ENCODE measurements around the gene SARDH.
"Not testable (repeated sequence)": the region's sequence is repeated elsewhere in the genome, so short reads cannot be mapped to it uniquely, and the experiment has no call there.

The SARDH gene

DNA sequence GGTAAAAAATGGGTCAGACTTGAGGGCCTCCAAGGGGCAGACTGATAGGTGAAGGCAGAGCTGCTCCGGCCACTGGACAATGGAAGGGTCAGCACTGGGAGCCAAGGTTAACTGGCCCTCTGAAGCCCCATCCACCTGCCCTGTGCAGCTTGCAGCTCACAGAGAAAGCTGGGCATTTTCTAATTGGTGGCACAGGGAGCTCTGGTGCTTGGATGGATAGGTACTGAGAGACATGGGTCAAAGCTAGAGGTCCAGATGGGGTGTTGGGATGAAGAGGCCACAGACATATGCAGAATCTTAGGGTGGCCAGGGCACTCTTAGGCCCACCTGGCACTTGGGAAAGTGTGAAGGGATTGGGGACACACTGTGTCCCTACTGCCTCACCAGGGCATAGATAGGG, 29.5 kb upstream of the SARDH start:
- Histone ChIP-seq H3K9me3 (ENCODE audit: control insufficient read depth, low read length) (peaks cover 15% of the 10 kb centered on the region), H3K36me3 (ENCODE audit: control insufficient read depth, insufficient read depth, low read length) (peaks cover 74% of the 10 kb centered on the region), H3K4me3 (ENCODE audit: extremely low read depth, insufficient read depth, low read length, poor library complexity, severe bottlenecking) (no peak overlapping the region), H3K4me1 (ENCODE audit: control insufficient read depth, insufficient read depth, low read length, poor library complexity, severe bottlenecking) (peaks cover 12% of the 10 kb centered on the region), H3K27ac (ENCODE audit: low read depth, low read length, severe bottlenecking) (no peak overlapping the region)
- WGBS, 2 experiments (ENCODE audit: insufficient coverage in 2 of 2), result 93 to 100% methylated on average over 1 of the region's 1 CpG

DNA sequence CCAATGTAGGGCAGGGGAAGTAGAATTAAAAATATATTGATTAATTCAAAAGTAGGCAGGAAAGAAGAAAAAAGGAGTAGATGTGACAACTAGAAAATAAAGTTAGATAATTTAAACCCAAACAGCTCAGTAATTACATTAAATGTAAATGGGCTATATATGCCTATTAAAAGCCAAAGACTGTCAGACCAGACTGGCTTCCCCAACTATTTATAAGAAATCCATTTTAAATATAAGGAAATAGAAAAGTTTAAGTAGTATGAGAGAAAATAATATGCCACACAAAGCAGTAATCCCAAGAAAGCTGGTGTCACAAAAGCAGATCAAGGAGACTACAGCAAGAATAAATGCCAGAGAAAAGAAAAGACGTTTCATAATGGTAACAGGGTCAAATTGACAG, 28.9 kb upstream of the SARDH start:
- H3K9me3 ChIP-seq (ENCODE audit: control insufficient read depth, low read length), result peaks cover 15% of the 10 kb centered on the region
- WGBS, 2 experiments (ENCODE audit: insufficient coverage in 2 of 2), result 100% methylated on average over 1 of the region's 1 CpG; no CpG with 5 or more reads in 1 of the 2 experiments
- H3K27ac ChIP-seq (ENCODE audit: low read depth, low read length, severe bottlenecking), result no peak overlapping the region
- H3K36me3 ChIP-seq (ENCODE audit: control insufficient read depth, insufficient read depth, low read length), result peaks cover 71% of the 10 kb centered on the region
- peaks cover 12% of the 10 kb centered on the region for H3K4me1 ChIP-seq (ENCODE audit: control insufficient read depth, insufficient read depth, low read length, poor library complexity, severe bottlenecking)
- H3K4me3 ChIP-seq (ENCODE audit: extremely low read depth, insufficient read depth, low read length, poor library complexity, severe bottlenecking), result no peak overlapping the region

DNA sequence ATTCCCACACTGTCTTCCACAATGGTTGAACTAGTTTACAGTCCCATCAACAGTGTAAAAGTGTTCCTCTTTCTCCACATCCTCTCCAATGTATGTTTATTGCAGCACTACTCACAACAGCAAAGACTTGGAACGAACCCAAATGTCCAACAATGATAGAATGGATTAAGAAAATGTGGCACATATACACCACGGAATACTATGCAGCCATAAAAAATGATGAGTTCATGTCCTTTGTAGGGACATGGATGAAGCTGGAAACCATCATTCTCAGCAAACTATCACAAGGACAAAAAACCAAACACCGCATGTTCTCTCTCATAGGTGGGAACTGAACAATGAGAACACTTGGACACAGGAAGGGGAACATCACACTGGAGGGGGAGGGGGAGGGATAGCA, 28.1 kb upstream of the SARDH start:
- not testable (repeated sequence) for H3K27ac ChIP-seq (ENCODE audit: low read depth, low read length, severe bottlenecking); H3K4me3 ChIP-seq (ENCODE audit: extremely low read depth, insufficient read depth, low read length, poor library complexity, severe bottlenecking)
- Histone ChIP-seq H3K4me1 (ENCODE audit: control insufficient read depth, insufficient read depth, low read length, poor library complexity, severe bottlenecking) (peaks cover 12% of the 10 kb centered on the region), H3K9me3 (ENCODE audit: control insufficient read depth, low read length) (peaks cover 15% of the 10 kb centered on the region), H3K36me3 (ENCODE audit: control insufficient read depth, insufficient read depth, low read length) (peaks cover 73% of the 10 kb centered on the region)
- no CpG with 5 or more reads among the region's 3 CpGs for WGBS, 2 experiments (ENCODE audit: insufficient coverage in 2 of 2)

DNA sequence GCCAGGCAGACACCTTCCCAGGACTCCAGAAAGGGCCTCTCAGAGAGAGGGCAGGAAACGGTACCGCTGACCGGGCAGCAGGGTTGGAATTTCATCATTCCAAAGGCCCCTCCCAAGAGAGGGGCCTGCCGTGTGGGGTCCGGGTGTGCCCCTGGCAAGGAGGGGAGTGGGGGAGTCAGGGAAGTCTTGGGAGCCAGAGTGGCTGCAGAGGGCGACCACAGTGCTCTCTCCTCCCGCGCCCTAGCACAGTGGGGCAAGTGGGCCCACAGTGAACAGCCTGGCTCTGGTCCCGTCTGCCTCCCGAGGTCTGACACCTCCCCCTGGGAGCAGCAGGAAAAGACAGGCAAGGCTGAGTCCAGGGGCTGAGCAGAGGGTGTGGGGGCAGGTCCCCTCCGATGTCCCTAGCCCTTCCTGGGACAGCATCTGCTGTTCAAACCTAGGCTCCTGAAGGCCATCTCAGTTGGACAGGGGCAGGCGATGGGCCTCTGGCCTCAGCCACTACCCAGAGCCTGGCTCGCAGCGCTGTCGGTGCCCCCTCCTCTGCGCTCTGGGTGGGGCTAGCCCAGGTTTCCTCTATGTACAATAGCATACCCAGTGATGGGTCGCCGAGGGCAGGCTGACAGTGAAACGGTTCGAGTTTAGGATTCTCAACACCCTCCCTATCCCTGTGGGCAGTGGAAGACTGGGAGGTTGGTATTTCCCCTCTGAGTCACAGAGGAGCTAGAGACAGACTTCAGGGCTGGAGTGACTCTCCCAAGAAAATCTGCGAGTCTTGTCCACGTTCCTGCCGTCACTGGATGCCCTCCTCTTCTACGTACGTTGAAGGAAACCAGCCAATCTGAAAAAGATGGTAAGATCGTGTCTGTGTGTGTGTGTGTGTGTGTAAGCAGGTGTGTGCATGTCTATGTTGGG, 25.4 kb upstream of the SARDH start:
- Histone ChIP-seq H3K36me3 (ENCODE audit: control insufficient read depth, insufficient read depth, low read length) (peaks cover 61% of the 10 kb centered on the region), H3K9me3 (ENCODE audit: control insufficient read depth, low read length) (peaks cover 15% of the 10 kb centered on the region), H3K27ac (ENCODE audit: low read depth, low read length, severe bottlenecking) (no peak overlapping the region), H3K4me1 (ENCODE audit: control insufficient read depth, insufficient read depth, low read length, poor library complexity, severe bottlenecking) (peaks cover 12% of the 10 kb centered on the region), H3K4me3 (ENCODE audit: extremely low read depth, insufficient read depth, low read length, poor library complexity, severe bottlenecking) (no peak overlapping the region)
- 91 to 94% methylated on average over 14 to 19 of the region's 26 CpGs for WGBS, 2 experiments (ENCODE audit: insufficient coverage in 2 of 2)

DNA sequence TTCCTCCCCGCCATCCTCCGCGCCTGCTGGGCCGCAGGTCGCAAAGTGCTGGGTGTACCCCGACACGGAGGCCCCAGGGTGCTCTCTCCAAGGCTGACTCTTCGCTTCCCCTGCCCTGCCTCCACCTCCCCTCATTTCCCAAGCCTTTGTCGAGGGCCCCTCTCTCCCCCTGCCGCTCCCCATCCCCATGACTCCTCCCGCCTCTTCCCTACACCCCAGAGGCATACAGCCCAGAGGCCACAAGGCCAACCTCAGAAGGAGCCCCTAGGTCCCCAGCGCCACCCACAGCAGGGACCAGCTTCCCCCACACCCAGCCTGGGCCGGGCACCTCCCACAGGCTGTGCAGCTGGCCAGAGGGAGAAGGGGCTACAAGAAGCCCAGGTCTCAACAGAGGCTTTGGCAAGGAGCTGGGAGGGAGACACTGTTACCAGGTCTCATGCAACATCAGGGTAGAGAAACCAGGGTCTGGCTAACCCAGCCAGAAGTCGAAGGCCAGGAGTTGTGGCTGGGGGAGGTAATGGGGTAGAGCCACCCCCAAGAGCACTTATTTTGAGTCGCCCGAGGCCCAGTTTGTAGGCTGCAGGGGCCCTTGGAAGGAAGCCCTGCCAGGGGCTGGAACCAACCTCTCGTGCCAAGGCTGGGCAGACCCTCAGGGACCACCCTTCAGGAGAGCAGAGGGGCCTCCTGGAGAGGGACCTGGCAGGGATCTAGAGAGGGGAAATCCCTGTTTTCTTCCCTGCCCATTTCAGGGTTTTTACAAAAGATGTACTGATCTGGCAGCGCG, 24.5 kb upstream of the SARDH start:
- no peak overlapping the region for H3K27ac ChIP-seq (ENCODE audit: low read depth, low read length, severe bottlenecking)
- no peak overlapping the region for H3K4me3 ChIP-seq (ENCODE audit: extremely low read depth, insufficient read depth, low read length, poor library complexity, severe bottlenecking)
- peaks cover 7% of the 10 kb centered on the region for H3K9me3 ChIP-seq (ENCODE audit: control insufficient read depth, low read length)
- peaks cover 12% of the 10 kb centered on the region for H3K4me1 ChIP-seq (ENCODE audit: control insufficient read depth, insufficient read depth, low read length, poor library complexity, severe bottlenecking)
- 94 to 96% methylated on average over 14 to 18 of the region's 19 CpGs for WGBS, 2 experiments (ENCODE audit: insufficient coverage in 2 of 2)
- peaks cover 52% of the 10 kb centered on the region for H3K36me3 ChIP-seq (ENCODE audit: control insufficient read depth, insufficient read depth, low read length)

DNA sequence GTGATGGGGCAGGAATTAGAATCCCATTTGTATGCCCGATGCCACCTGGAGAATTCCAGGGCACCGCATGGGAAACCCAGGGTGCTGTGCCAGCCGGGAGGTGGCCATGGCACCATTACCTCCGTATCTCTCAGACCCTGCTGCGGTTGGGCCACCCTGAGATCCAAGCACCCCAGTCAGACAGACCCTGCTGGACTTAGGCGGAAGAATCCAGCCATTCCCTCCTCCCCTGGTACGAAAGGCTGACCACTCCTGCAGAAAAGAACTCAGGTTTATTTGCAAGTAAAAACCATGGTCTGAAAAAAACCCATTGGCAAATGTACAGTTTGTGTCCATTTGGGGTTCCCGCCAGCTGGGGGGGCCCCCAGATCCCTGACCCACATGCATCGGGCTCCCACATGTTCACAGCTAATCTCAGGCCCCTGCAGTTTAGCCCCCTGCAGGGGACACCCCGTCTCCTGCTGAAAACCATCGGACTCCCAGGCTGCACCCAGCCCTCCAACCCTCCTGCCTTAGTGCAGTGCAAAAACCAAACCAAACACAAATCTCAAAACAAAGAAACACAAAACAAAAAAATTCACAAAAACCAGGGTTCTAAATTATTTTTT, 23.6 kb upstream of the SARDH start:
- H3K36me3 ChIP-seq (ENCODE audit: control insufficient read depth, insufficient read depth, low read length), result peaks cover 43% of the 10 kb centered on the region
- H3K4me3 ChIP-seq (ENCODE audit: extremely low read depth, insufficient read depth, low read length, poor library complexity, severe bottlenecking), result no peak overlapping the region
- WGBS, 2 experiments (ENCODE audit: insufficient coverage in 2 of 2), result 92 to 93% methylated on average over 9 to 10 of the region's 11 CpGs
- H3K4me1 ChIP-seq (ENCODE audit: control insufficient read depth, insufficient read depth, low read length, poor library complexity, severe bottlenecking), result peaks cover 12% of the 10 kb centered on the region
- no peaks in the 10 kb centered on the region for H3K9me3 ChIP-seq (ENCODE audit: control insufficient read depth, low read length)
- H3K27ac ChIP-seq (ENCODE audit: low read depth, low read length, severe bottlenecking), result no peak overlapping the region

DNA sequence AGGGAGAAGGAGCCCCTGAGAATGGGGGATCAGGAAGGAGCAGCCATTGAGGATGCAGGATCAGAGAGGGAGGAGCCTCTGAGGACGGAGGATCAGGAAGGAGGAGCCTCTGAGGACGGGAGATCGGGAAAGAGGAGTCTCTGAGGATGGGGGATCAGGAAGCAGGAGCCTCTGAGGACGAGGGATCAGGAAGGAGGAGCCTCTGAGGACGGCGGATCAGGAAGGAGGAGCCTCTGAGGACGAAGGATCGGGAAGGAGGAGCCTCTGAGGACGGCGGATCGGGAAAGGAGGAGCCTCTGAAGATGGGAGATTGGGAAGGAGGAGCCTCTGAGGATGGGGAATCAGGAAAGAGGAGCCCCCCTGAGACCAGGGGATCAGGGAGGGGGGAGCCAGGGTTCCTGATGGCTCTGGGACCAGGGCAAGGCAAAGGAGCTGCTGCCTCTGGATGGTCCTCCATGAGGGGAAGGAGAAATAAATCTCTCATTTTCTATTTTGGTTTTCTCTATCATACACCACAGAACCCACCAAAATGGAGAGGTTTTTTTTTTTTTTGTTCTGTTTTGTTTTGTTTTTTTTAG, 22.6 kb upstream of the SARDH start:
- H3K4me1 ChIP-seq (ENCODE audit: control insufficient read depth, insufficient read depth, low read length, poor library complexity, severe bottlenecking), result peaks cover 12% of the 10 kb centered on the region
- 89 to 93% methylated on average over 4 to 10 of the region's 11 CpGs for WGBS, 2 experiments (ENCODE audit: insufficient coverage in 2 of 2)
- H3K4me3 ChIP-seq (ENCODE audit: extremely low read depth, insufficient read depth, low read length, poor library complexity, severe bottlenecking), result no peak overlapping the region
- H3K27ac ChIP-seq (ENCODE audit: low read depth, low read length, severe bottlenecking), result no peak overlapping the region
- no peaks in the 10 kb centered on the region for H3K9me3 ChIP-seq (ENCODE audit: control insufficient read depth, low read length)
- peaks cover 40% of the 10 kb centered on the region for H3K36me3 ChIP-seq (ENCODE audit: control insufficient read depth, insufficient read depth, low read length)

DNA sequence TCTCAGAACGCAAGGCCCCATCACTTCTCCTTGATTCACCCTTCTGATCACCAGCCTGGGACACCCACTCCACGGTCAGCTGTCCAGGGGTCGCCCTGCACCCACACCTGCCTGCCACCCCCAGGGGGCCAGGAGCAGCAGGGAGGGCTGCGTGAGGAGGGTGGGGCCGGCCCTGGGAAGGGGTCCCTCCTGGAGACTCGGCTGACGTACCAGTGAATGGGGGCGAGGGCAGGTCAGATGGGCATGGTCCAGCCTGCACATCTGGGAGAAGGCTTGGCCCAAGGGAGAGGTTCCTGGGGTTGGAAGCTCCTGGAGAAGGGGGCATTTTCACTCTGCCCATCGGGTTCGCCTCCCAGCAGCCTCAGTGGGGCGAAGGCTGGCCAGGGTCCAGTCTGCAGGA, 21.8 kb upstream of the SARDH start:
- no peak overlapping the region for H3K4me3 ChIP-seq (ENCODE audit: extremely low read depth, insufficient read depth, low read length, poor library complexity, severe bottlenecking)
- no peaks in the 10 kb centered on the region for H3K9me3 ChIP-seq (ENCODE audit: control insufficient read depth, low read length)
- 97% methylated on average over 11 of the region's 11 CpGs; no CpG with 5 or more reads in 1 of the 2 experiments for WGBS, 2 experiments (ENCODE audit: insufficient coverage in 2 of 2)
- H3K27ac ChIP-seq (ENCODE audit: low read depth, low read length, severe bottlenecking), result no peak overlapping the region
- peaks cover 38% of the 10 kb centered on the region for H3K36me3 ChIP-seq (ENCODE audit: control insufficient read depth, insufficient read depth, low read length)
- H3K4me1 ChIP-seq (ENCODE audit: control insufficient read depth, insufficient read depth, low read length, poor library complexity, severe bottlenecking), result peaks cover 12% of the 10 kb centered on the region

DNA sequence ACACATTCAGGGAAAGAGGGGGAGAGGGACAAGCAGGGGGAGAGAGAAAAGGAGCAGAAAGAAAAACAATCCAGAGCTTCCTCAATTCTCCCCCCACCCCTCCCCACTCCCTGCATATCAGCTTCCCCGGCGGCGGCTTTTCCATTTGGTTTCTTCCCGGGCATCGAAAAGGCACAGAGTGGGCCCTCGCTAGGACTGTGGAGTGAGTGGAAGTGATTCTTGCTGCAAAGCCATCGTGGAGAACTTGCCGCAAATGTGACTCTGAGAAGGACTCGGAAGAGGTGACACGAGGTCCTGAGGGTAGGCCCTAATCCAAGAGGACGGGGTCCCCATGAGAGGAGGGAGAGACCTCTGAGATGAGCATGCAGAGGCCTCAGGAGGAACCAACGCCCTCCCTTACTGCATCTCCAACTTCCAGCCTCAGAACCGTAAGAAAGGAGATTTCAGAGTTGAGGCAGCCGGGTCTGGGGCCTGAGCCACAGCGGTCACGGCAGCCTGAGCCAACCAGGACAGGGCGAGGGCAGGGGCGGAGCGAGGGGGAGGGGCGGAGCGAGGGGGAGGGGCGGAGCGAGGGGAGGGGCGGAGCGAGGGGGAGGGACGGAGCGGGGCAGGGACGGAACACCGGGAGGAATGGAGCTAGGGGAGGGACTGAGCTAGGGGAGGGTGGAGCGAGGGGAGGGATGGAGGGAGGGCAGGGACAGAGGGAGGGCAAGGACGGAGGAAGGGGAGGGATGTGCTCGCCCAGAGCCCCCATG, 21.2 kb upstream of the SARDH start:
- Histone ChIP-seq H3K4me1 (ENCODE audit: control insufficient read depth, insufficient read depth, low read length, poor library complexity, severe bottlenecking) (peaks cover 12% of the 10 kb centered on the region), H3K36me3 (ENCODE audit: control insufficient read depth, insufficient read depth, low read length) (peaks cover 34% of the 10 kb centered on the region), H3K4me3 (ENCODE audit: extremely low read depth, insufficient read depth, low read length, poor library complexity, severe bottlenecking) (no peak overlapping the region), H3K27ac (ENCODE audit: low read depth, low read length, severe bottlenecking) (no peak overlapping the region), H3K9me3 (ENCODE audit: control insufficient read depth, low read length) (no peaks in the 10 kb centered on the region)
- WGBS, 2 experiments (ENCODE audit: insufficient coverage in 2 of 2), result 88 to 89% methylated on average over 16 to 18 of the region's 32 CpGs

DNA sequence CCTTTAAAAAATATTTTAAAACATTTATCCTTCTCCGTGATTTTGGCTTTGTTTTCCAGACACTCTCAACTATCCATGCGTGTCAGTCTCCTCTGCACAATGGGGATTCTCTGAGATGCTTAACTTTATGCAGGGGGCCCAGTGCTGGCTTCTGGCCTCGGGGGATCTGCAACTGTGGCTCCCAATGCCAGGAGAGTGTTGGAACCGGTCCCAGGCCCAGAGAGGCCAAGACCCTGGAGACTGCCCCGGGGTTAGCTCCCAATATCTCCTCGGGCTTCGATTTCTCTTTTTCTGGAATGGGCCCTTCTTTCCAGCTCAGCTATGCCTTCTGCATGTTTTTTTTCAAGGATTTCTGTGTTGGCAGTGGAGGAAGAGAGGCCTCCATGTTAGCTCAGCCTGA, 20.1 kb upstream of the SARDH start:
- H3K36me3 ChIP-seq (ENCODE audit: control insufficient read depth, insufficient read depth, low read length), result peaks cover 27% of the 10 kb centered on the region
- H3K27ac ChIP-seq (ENCODE audit: low read depth, low read length, severe bottlenecking), result no peak overlapping the region
- 88 to 94% methylated on average over 6 of the region's 7 CpGs for WGBS, 2 experiments (ENCODE audit: insufficient coverage in 2 of 2)
- peaks cover 1% of the 10 kb centered on the region for H3K4me1 ChIP-seq (ENCODE audit: control insufficient read depth, insufficient read depth, low read length, poor library complexity, severe bottlenecking)
- no peaks in the 10 kb centered on the region for H3K9me3 ChIP-seq (ENCODE audit: control insufficient read depth, low read length)
- H3K4me3 ChIP-seq (ENCODE audit: extremely low read depth, insufficient read depth, low read length, poor library complexity, severe bottlenecking), result no peak overlapping the region
